Hepatocyte (in vitro differentiated cells): ENCODE measurements around the gene BORCS8.

Experiments
- CTCF ChIP-seq: fragments of 200-600 bp; sonication (generic); IDR thresholded peaks from 2 replicates; pipeline ENCODE4 v1.5.1; 2016; ENCODE audit warnings: antibody characterized with exemption, mild to moderate bottlenecking; ENCODE audit not compliant: poor library complexity
- EZH2 ChIP-seq: fragments of 200-600 bp; sonication (generic); IDR thresholded peaks from 2 replicates; pipeline ENCODE4 v1.6.1; 2016; ENCODE audit warnings: antibody characterized with exemption, mild to moderate bottlenecking, borderline replicate concordance
- EZH2phosphoT487 ChIP-seq: fragments of 200-600 bp; sonication (generic); IDR thresholded peaks from one replicate; pipeline ENCODE4 v1.6.1; 2018; ENCODE audit warnings: antibody characterized with exemption, mild to moderate bottlenecking, low read depth, moderate library complexity; ENCODE audit not compliant: unreplicated experiment, severe bottlenecking

GRCh38 chr19:19191768-19192077 is 229 bp downstream of the BORCS8 start:
- TF ChIP-seq CTCF (no peak), EZH2 (no peak), EZH2phosphoT487 (no peak)
